ENCODE measurements around the gene DNAJC1. TPM values are rescaled to one million over a fixed set of nuclear protein-coding genes. Genes with fewer than 3 reads are reported as not detected.
"Not testable (repeated sequence)": the region's sequence is repeated elsewhere in the genome, so short reads cannot be mapped to it uniquely, and the experiment has no call there.

Gene DNAJC1
- total RNA-seq, 1 donor from 2014 or later: 66.8 TPM

DNA sequence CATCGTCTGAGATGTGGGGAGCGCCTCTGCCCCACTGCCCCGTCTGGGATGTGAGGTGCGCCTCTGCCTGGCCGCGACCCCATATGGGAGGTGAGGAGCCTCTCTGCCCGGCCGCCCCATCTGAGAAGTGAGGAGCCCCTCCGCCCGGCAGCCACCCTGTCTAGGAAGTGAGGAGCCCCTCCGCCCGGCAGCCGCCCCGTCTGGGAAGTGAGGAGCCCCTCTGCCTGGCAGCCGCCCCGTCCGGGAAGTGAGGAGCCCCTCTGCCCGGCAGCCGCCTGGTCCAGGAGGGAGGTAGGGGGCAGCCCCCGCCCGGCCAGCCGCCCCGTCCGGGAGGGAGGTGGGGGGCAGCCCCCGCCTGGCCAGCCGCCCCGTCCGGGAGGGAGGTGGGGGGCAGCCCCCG, 166.0 kb downstream of the DNAJC1 start:
- H3K4me3 ChIP-seq (ENCODE audit: insufficient read depth, low read depth, low read length); H3K79me2 ChIP-seq (ENCODE audit: insufficient read depth, low read length); H4K20me1 ChIP-seq (ENCODE audit: insufficient read depth, low read length); H3K9me3 ChIP-seq (ENCODE audit: insufficient read depth, low read depth, low read length); FAIRE-seq; H3K4me3 Mint-ChIP-seq (ENCODE audit: unreplicated experiment); H3K4me1 Mint-ChIP-seq (ENCODE audit: low read depth, unreplicated experiment); H3K27me3 Mint-ChIP-seq (ENCODE audit: low read depth, unreplicated experiment); H3K4me2 ChIP-seq (ENCODE audit: low read length); H3K27ac Mint-ChIP-seq (ENCODE audit: unreplicated experiment); DNase-seq (ENCODE audit: low read depth); H3K36me3 ChIP-seq (ENCODE audit: insufficient read depth, low read length); H2AFZ ChIP-seq (ENCODE audit: low read depth, low read length); H3K9ac ChIP-seq (ENCODE audit: low read length); H3K27ac ChIP-seq (ENCODE audit: low read depth, low read length); H3K4me1 ChIP-seq (ENCODE audit: insufficient read depth, low read length); H3K27me3 ChIP-seq (ENCODE audit: insufficient read depth, low read length): not testable (repeated sequence)
- peaks cover 49% of the 10 kb centered on the region for H3K36me3 Mint-ChIP-seq (ENCODE audit: low read depth, unreplicated experiment)
- H3K9me3 Mint-ChIP-seq (ENCODE audit: unreplicated experiment): peaks cover 47% of the 10 kb centered on the region

DNA sequence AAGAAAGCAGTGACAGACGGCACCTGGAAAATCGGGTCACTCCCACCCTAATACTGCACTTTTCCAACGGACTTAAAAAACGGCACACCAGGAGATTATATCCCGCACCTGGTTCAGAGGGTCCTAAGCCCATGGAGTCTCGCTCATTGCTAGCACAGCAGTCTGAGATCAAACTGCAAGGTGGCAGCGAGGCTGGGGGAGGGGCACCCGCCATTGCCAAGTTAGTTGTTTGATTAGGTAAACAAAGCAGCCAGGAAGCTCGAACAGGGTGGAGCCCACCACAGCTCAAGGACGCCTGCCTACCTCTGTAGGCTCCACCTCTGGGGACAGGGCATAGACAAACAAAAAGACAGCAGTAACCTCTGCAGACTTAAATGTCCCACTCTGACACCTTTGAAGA, 169.0 kb downstream of the DNAJC1 start:
- H3K4me3 Mint-ChIP-seq (ENCODE audit: unreplicated experiment); H3K27me3 Mint-ChIP-seq (ENCODE audit: low read depth, unreplicated experiment); H4K20me1 ChIP-seq (ENCODE audit: insufficient read depth, low read length); H3K27ac ChIP-seq (ENCODE audit: low read depth, low read length); FAIRE-seq; H3K27ac Mint-ChIP-seq (ENCODE audit: unreplicated experiment); H3K4me1 ChIP-seq (ENCODE audit: insufficient read depth, low read length); H3K9me3 ChIP-seq (ENCODE audit: insufficient read depth, low read depth, low read length); H3K79me2 ChIP-seq (ENCODE audit: insufficient read depth, low read length); DNase-seq (ENCODE audit: low read depth); H3K4me2 ChIP-seq (ENCODE audit: low read length); H2AFZ ChIP-seq (ENCODE audit: low read depth, low read length); H3K36me3 ChIP-seq (ENCODE audit: insufficient read depth, low read length); H3K9ac ChIP-seq (ENCODE audit: low read length); H3K4me3 ChIP-seq (ENCODE audit: insufficient read depth, low read depth, low read length); H3K27me3 ChIP-seq (ENCODE audit: insufficient read depth, low read length); H3K4me1 Mint-ChIP-seq (ENCODE audit: low read depth, unreplicated experiment): not testable (repeated sequence)
- Mint-ChIP-seq H3K9me3 (ENCODE audit: unreplicated experiment) (peaks cover 63% of the 10 kb centered on the region), H3K36me3 (ENCODE audit: low read depth, unreplicated experiment) (peaks cover 61% of the 10 kb centered on the region)

DNA sequence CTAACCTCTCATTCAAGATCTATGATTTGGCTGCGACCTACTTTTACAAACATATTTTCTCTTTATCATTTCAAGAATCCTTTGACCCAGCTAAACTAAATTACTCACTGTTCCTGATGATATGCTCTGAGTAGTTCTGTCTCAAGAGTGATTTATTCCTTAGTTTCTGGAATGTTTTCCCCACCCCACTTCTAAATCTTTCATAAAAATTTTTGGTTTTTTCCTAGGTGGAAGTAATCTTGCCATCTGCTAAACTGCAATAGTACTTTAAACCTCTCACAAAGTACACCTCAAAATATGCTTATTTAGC, 170.8 kb downstream of the DNAJC1 start:
- no peak for TF ChIP-seq EZH2 (IDR thresholded peaks at IDR 0.05; ENCODE audit: insufficient read depth, low read length)
- TF ChIP-seq, protein P1, sequence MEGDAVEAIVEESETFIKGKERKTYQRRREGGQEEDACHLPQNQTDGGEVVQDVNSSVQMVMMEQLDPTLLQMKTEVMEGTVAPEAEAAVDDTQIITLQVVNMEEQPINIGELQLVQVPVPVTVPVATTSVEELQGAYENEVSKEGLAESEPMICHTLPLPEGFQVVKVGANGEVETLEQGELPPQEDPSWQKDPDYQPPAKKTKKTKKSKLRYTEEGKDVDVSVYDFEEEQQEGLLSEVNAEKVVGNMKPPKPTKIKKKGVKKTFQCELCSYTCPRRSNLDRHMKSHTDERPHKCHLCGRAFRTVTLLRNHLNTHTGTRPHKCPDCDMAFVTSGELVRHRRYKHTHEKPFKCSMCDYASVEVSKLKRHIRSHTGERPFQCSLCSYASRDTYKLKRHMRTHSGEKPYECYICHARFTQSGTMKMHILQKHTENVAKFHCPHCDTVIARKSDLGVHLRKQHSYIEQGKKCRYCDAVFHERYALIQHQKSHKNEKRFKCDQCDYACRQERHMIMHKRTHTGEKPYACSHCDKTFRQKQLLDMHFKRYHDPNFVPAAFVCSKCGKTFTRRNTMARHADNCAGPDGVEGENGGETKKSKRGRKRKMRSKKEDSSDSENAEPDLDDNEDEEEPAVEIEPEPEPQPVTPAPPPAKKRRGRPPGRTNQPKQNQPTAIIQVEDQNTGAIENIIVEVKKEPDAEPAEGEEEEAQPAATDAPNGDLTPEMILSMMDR (IDR thresholded peaks at IDR 0.05; ENCODE audit: insufficient read depth, low read depth, low read length): no peak
- Mint-ChIP-seq H3K4me1 (ENCODE audit: low read depth, unreplicated experiment) (no peaks in the 10 kb centered on the region), H3K36me3 (ENCODE audit: low read depth, unreplicated experiment) (peaks cover 61% of the 10 kb centered on the region), H3K9me3 (ENCODE audit: unreplicated experiment) (peaks cover 67% of the 10 kb centered on the region), H3K27me3 (ENCODE audit: low read depth, unreplicated experiment) (no peaks in the 10 kb centered on the region), H3K27ac (ENCODE audit: unreplicated experiment) (peak overlapping the region; percentile 60), H3K4me3 (ENCODE audit: unreplicated experiment) (no peak overlapping the region)
- Histone ChIP-seq H3K9ac (ENCODE audit: low read length) (no peak overlapping the region), H3K27ac (ENCODE audit: low read depth, low read length) (peak overlapping the region; percentile 1), H3K9me3 (ENCODE audit: insufficient read depth, low read depth, low read length) (peaks cover 4% of the 10 kb centered on the region), H3K4me2 (ENCODE audit: low read length) (no peak overlapping the region), H3K36me3 (ENCODE audit: insufficient read depth, low read length) (no peaks in the 10 kb centered on the region), H3K27me3 (ENCODE audit: insufficient read depth, low read length) (no peaks in the 10 kb centered on the region), H2AFZ (ENCODE audit: low read depth, low read length) (no peak overlapping the region), H4K20me1 (ENCODE audit: insufficient read depth, low read length) (no peaks in the 10 kb centered on the region), H3K79me2 (ENCODE audit: insufficient read depth, low read length) (no peaks in the 10 kb centered on the region), H3K4me3 (ENCODE audit: insufficient read depth, low read depth, low read length) (no peak overlapping the region), H3K4me1 (ENCODE audit: insufficient read depth, low read length) (no peaks in the 10 kb centered on the region)
- FAIRE-seq (no peak), DNase-seq (ENCODE audit: low read depth) (peak; percentile 36)

All from astrocyte (in vitro differentiated cells and primary cell).